GM19025 (cell line): ENCODE data around the gene XXYLT1.
"Not testable (repeated sequence)": the region's sequence is repeated elsewhere in the genome, so short reads cannot be mapped to it uniquely, and the experiment has no call there.

Experiments
- ATAC-seq: cut with Tn5 transposase; IDR thresholded peaks from one replicate; pipeline ENCODE4 v1.9.1; 2021; ENCODE audit warnings: mild to moderate bottlenecking, low read depth, moderate library complexity; ENCODE audit not compliant: unreplicated experiment

XXYLT1 gene

DNA sequence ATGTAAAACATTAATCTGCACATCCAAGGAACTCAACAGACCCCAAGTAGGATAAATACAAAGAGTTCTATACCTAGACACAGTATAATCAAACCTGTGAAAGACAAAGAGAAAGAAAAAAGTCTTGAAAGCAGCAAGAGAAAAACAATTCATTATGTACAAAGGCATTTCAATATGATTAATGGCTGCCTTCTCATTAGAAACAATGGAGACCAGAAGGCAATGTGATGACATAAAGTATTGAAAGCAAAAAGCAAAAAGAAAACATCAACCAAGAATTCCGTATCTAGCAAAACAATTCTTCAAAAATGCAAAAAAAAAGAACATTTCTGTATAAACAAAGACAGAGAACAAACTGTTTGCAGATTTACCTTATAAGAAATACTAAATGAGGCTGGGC lies 81.1 kb downstream of the XXYLT1 start:
- no peak for ATAC-seq

DNA sequence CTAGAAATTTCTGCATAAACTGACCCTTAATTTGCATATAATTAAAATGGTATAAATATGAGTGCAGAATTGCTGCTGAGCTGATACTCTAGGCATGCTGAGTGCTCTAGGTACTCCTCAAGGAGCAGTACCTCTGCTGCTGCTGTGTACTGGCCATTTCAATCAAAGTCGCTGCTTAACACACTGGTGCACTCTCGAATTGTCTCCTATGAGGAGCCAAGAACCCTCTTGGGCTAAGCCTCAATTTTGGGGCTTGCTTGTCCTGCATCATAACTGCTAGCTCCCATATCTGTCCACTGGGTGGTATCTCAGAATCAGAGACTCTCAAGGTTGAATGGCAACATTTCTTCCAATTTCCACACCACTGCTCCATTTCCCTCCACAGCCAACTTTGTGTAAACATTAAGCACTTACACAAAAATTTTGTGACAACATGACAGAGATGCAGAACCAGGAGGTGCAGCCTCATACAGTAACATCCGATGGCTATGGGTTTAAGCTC lies 82.5 kb downstream of the XXYLT1 start:
- ATAC-seq = no peak

DNA sequence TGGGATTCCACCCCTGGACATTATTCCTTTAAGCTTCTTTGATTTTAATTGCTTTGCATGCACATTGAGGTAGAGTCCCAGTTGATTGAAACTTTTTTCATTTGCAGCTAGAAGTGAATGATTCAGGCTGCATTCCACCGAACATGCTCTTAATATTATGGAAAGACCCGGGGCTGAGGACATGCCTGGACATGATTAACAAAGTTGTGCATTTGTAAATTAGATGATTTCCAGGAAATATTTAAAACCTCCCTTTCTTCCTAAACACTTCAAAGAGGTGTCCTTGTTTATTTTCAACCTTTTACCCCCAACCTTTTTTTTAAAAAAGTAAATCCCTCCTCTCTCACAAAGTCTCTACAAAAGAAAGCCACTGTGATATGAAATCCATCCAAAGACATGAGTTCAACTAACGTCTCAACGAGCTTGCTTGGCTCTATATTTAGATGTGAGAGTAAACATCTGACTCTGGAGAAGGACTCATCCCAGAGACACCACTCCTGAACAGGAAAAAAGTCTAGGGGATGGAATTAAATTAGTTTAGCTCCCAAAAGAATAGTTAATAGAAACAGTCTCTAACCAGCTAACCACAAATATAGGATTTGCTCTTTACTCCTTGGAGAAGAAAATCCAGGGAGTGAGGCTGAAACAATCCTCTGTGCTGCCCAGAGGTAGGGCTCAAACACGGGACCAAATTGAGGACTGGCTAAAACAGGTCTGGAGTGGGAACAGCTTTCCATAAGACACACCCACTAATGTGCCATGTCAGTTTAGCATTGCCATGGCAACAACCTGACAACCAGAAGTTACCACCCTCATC lies 83.1 kb downstream of the XXYLT1 start:
- no peak for ATAC-seq

DNA sequence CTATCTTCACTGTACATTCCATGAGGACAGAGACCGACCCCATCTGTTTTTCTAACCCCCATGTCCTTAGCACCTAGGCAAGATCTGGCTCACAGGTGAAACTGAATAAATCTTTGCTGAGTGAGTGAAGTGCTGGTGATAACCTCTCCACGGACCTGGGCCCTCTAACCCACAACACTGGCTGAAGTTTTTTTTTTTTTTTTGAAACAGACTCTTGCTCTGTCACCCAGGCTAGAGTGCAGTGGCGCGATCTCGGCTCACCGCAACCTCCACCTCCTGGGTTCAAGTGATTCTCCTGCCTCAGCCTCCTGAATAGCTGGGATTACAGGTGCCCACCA lies 84.3 kb downstream of the XXYLT1 start:
- ATAC-seq = not testable (repeated sequence)

DNA sequence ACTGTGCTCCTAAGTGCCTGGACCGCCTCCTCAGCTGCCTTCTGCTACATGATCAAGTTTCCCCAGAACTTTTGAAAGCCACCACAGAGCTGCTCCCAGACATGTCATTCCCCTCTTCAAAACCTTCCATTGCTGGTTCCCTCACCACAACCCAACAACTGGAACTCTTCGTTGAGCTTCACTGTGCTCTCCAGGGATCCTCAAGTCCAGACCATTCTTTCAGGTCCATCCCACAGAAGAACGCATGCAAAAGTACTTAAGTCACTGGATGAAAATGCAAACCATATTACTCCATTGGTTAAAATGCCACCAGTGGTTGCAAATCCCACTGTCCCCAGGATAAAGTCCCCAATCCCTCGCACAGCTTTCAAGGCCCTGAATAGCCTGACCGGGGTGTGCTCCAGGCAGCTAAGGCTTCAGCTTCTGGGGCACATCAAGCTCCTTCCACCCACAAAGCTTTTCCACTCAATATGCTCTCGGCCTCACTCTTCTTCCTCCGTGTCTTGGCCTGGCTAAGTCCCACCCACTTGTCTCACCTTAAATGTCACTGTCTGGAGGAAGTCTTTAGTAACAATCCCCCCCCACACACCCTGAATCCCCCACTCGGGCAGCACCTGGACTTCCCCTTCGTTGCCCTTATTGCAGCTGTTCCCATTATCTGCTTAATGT lies 84.8 kb downstream of the XXYLT1 start:
- no peak for ATAC-seq

DNA sequence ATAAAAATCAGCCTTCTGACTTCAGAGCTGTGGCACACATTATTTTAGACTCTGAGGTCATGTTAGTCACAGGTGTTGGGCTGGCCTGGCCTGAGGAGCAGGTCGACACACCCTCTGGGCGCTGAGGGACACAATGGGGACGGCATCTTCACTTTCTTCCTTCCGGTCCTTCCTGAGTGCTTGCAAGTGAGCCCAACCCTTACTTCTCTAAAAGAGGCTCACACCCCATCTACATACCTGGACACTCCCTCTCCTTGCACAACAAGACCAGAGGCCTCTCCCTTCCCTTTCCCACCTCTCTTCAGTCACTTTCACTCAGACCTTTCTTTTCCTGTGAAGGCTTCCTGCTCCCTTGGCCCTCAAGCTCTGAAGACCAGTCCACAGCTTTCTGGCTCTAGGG lies 85.4 kb downstream of the XXYLT1 start:
- ATAC-seq = no peak

DNA sequence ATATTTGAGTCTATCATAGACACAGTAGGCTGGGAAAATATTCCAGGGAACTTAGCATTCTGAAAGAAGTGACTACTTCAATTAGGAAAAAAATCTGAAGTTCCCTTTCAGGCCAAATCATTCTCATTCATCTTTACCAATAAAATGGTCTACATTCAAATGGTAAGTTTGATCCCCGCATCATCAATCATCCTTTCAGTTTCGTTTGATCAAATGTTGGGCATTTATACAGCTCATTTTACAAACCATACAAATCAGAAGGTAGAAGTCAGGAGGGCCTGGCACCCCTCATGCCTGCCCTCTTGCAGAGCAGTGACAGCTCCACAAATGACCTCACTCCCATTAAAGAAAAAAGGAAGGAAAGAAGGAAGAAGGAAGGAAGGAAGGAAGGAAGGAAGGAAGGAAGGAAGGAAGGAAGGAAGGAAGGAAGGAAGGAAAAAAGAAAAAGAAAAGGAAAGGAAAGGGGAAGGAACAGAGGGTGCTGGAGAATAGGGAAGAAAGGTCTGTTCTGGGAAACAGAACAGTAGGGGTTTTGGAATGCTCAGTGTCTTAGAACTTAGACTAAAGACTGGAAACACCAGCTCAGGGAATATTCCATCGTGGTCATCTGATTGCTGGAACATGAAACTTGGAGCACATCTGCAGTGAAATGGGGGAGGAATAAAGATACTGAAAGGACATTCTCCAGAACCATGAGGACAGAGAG lies 86.1 kb downstream of the XXYLT1 start:
- ATAC-seq = no peak

DNA sequence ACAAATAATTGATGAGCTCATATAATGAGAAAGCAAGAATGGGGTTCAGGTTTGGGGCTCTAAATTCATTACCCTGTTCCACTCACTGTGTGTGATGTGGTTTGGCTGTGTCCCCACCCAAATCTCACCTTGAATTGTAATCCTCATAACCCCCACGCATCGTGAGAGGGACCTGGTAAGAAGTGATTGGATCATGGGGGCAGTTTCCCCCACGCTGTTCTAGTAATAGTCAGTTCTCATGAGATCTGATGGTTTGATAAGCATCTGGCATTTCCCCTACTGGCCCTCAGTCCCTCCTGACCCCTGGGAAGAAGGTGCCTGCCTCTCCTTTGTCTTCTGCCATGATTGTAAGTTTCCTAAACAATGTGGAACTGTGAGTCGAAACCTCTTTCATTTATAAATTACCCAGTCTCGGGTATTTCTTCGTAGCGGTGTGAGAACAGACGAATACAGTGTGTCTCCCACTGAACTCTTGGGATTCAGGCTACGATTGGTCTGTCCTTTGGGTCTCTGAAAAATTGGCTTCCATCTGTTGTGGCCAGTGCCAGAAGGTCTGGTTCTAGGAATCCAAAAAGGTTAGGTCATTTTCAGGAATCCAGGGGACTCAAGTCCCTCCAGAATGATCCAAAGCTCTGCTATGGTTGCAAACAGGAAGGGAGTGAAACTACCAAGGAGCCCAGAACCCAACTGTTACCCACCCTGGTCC lies 87.7 kb downstream of the XXYLT1 start:
- ATAC-seq = no peak

DNA sequence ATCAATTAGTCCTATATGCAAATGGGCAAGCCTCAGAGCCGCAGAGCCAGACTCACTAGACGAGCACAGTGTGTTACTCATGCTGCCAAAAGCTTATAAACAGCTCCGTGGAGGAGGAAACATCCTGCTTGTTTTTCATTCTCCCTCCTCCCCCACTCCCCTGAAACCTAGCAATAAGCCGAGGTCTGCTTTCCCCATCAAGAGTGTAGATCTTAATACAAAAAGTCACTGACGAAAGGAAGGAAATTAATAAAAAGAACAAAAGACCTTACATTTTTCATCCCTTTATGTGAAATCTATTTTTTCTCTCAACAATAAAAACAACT lies 88.5 kb downstream of the XXYLT1 start:
- no peak for ATAC-seq

DNA sequence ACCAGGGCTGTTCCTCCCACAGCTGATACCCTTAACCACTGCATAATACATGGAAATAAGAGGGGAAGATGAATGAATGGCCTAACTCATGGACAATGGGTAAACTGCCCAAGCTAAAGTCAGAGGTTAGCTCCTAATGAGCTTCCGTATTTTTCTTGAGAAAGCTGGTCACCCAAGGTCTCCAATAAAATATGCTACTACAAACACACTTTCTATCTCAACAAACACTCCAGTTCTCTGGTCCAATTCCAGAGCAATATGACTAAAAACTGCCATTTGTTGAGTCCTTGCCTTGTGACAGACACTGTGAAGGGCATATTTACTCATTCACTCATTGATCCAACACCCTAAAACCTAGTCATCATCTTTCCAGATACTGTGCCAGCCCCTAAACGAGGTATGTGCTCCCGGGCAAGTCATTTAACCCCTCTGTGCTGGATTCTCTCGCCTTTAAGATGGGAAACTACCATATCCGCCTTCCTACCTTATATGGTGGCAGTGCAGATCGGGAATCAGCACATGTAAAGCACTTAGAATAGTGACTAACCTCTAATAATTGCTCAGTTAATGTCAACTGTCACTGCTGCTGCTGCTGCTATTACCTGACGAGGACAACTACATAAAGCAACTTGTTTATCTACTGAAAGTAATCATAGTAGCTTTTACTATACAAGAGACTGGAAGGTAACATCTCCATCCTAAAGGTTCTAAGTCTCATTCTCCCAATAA lies 89.1 kb downstream of the XXYLT1 start:
- no peak for ATAC-seq

DNA sequence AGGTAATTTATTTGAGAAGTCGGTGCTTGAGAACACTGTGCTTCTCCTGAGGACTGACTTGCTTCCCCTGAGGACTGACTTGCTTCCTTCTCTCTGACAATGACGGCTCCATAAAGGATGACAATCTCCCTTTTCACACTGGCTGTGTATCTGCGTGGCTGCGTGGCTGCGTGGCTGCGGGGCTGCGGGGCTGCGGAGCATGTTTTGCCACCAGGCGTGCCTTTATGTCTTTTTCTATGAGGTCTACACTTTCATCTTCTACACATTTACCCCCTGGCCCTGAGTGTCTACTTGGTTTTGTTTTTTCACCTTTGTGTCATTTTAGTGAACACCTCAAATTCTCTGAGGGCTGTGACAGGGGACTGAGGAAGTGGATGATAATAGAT lies 89.9 kb downstream of the XXYLT1 start:
- ATAC-seq = no peak

DNA sequence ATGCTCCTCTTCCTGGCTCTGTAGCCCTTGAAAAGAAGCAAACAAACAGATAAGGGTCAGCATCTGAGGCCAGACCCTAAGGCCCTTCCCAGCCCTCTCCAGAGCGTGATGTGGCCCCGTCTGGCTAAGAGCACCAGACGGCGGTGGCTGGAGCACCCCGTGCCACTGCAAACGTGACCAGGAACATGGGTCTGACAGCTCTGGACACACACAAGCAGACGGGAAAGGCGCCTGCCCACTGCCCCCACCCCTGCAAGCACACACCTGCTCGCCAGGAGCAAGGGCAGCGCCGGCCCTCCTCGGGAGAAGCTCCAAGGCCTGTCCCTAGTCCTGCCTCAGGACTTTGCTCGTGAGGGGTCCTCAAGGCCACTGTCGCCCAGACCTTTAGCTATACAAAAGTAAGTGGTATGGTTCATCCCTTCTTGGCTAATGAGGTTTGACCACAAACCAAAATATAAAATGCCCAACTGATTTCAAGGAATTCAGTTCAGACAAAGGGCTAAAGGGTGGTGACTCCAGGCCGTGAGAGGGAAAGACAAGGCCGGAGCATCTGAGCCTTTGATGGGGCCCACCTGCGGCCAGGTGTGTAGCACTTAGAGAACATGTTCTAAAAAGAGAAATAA lies 90.4 kb downstream of the XXYLT1 start:
- ATAC-seq = no peak

DNA sequence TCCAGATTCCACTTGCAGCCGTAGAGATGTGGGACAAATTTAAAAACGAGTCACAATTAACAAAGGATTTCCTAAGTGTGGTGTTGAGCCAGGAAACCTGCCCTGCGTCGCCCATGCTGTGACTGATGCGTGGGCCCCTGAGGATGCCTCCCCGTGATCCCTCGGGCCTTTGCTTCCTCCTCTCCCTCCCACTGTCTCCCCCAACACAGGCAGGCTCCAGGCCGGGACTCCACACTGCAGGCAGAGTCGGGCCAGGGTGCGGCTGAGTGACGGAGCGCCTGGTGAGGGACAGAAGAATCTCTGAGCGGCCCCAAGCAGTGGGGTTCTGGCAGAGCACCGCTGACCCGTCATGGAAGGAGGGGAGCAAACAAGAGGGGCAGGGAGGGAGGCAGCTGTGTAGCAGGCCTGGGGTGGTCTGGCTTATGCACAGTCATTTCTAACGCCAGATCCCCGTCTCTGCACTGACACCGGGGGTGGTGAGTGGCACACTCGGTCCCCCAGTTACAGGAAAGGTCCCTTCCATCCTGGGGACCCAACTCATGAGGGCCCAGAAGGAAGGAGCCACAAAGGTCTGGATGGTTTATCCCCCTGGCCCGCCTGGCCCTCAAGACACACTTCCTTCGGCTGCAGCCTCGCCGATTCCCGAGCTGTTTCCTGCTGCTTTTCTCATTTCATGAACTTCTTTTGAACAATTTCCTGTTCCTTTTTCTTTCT lies 91.0 kb downstream of the XXYLT1 start:
- no peak for ATAC-seq

DNA sequence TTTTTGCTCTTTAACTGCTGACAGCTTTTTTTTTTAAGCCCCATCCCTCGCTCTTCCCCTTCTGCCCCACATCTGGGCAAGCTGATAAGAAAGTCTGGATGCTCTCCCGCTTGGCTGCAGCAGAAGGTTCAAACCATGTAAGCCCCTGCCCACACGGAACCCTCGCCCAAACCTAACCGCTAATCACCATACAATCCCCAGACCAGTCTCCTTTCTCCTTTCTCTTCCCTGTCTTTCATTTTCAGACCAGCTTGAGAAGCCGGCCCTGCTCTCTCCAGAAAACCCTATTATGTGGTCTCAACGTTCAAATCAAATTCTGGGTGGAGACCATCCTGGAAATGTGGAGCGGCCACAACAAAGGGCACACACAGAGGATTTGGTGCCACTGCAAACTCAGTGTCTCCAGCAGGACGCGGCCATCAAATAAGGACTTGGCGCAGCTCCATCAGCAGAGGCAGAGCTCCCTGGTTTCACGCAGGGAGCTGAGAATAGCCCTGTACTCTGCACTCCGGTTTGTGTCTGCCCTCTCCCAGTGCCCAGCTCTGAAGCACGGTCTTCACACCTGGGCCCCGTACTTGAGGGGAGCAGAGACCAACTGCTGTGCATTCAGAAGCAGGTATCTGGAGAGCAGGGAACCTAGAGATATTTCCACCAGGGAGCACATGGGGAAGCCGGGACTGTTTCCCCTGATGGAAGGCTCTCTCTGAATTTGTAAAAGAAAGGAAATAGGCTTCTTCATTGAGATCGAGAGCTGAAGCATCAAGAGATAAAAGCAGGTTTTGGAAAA lies 92.6 kb downstream of the XXYLT1 start:
- no peak for ATAC-seq

DNA sequence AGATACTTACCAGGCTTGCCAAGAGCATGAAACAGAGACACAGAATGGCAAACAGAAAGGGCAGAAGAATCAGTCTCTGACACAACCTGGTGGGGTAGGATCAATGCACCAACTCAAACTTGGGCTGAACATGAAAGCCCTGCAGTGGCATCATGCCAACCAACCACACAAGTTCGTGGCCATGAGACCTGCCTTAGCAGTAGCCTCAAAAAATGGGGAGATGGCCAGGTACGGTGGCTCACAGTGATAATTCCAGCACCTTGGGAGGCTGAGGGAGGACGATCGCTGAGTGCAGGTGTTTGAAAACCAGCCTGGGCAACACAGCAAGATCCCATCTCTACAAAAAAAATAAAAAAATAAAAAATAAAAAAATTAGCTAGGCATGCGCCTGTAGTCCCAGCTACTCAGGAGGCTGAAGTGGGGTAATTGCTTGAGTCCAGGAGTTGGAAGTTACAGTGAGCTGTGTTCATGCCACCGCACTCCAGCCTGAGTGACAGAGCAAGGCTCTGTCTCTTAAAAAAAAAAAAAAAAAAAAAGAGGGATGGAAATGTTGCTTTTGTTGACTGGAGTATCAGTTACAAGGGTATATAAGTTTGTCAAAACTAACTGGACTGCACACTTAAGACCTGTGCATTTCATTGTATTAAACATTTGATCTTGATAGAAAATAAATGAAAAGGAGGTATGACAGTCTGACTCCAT lies 93.4 kb downstream of the XXYLT1 start:
- ATAC-seq = no peak

DNA sequence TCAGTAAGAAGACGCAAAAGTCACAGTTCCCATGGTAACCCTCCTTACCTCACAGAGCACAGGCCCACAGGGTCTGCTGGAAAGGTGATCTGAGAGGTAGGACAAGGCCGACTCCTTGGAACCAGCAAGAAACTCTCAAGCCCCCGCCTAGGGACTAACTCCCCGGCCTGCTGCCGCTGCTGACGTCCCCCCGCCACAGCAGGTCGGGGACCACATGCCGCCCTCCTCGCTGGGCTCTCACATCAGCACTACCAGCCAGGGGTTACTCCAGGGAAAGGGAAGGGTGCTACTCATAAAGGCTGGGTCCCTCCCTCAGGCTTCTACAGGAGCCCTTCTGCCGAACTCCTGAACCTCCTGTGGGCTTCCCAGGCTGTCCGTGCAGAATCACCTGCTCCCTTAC lies 94.2 kb downstream of the XXYLT1 start:
- ATAC-seq = no peak

DNA sequence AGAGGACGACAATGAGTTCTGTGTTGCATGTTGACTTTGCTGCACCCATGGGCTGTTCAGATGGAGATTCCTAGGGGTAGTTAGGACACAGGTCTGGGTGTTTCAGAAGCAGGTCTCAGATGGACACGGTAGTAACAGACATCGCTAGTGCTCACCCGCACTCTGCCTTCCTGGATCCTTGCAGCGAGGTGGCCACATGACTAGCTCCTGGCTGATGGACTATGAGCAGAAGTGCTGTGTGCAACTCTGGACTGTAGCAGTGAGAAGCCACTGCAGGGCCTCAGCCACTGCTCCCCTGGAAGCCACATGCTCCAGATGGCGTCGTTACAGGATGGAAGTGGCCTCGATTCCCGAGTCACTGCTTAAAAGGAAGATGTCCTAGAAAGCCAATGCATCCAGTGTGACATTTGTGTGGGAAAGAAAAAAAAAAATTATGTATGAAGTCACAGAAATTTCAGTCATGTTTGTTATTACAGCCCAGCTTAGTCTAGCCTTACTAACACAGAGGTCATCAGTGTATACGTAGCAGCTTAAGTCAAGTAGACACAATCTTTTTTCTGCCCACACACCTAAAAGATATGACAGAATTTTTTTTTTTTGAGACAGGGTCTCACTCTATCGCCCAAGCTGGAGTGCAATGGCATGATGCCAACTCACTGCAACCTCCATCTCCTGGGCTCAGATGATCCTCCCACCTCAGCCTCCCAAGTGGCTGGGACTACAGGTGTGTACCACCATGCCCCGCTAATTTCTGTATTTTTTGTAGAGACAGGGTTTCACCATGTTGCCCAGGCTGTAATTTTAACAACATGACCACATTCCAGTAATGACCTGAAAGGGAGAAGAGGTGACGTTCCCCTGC lies 95.3 kb downstream of the XXYLT1 start:
- ATAC-seq = no peak
